Panc1 (cell line): ENCODE results near the gene SMIM11. TPM values are rescaled to one million over a fixed set of nuclear protein-coding genes. Genes with fewer than 3 reads are reported as not detected.
"Not testable (repeated sequence)": the region's sequence is repeated elsewhere in the genome, so short reads cannot be mapped to it uniquely, and the experiment has no call there.

Experiments used
- ATAC-seq: fragments of 200-7000 bp; cut with Tn5 transposase; 2 replicates; pipeline ENCODE4 v1.9.1; 2020; ENCODE audit warnings: mild to moderate bottlenecking, moderate library complexity
- BruUV-seq: library from RNA; stranded (reverse); fragments of 400-500 nt; replicated peaks from 2 replicates; lab custom pipeline; 2021; lab: Mats Ljungman, UMichigan
- CTCF ChIA-PET: fragments of 300-600 bp; sonication (Branson Sonifier 250); formaldehyde crosslinking; loops from one replicate; lab custom pipeline; 2022; ENCODE audit warnings: antibody characterized with exemption; lab: Charles Lee
- POLR2A ChIA-PET: fragments of 300-600 bp; sonication (Branson Sonifier 250); formaldehyde crosslinking; loops from one replicate; lab custom pipeline; 2022; ENCODE audit warnings: antibody characterized with exemption; lab: Charles Lee
- DNase-seq: peaks from one replicate; pipeline ENCODE4 v3.0.0-alpha.2; 2010; ENCODE audit warnings: low read depth, low spot score
- H3K27ac ChIP-seq: 2 replicates; pipeline ENCODE4 v1.5.1; 2011; ENCODE audit warnings: mild to moderate bottlenecking, low read length, inconsistent platforms
- H3K27me3 ChIP-seq: fragments of 200-500 bp; sonication (Bioruptor generic); 2 replicates; pipeline ENCODE4 v1.6.0; 2014; ENCODE audit warnings: low read length, inconsistent platforms; ENCODE audit not compliant: control insufficient read depth, insufficient read depth
- H3K36me3 ChIP-seq: fragments of 200-500 bp; sonication (Bioruptor generic); 2 replicates; pipeline ENCODE4 v1.5.1; 2014; ENCODE audit warnings: inconsistent platforms, mild to moderate bottlenecking, low read length, moderate library complexity; ENCODE audit not compliant: control insufficient read depth, insufficient read depth
- H3K4me1 ChIP-seq: 2 replicates; pipeline ENCODE4 v1.5.1; 2011; ENCODE audit warnings: inconsistent platforms, mild to moderate bottlenecking, low read length, moderate library complexity; ENCODE audit not compliant: control insufficient read depth, insufficient read depth
- H3K4me3 ChIP-seq, 2 experiments: 2 replicates each; pipeline ENCODE4 v1.5.1; 2011 to 2012; ENCODE audit warnings: low read depth in 2 of 2, low read length in 2 of 2, mild to moderate bottlenecking in 2 of 2, inconsistent platforms in 1 of 2, moderate library complexity in 1 of 2
- H3K9me3 ChIP-seq: fragments of 200-500 bp; sonication (Bioruptor generic); 2 replicates; pipeline ENCODE4 v1.5.1; 2014; ENCODE audit warnings: low read depth, mild to moderate bottlenecking, inconsistent platforms, low read length, moderate library complexity; ENCODE audit not compliant: control insufficient read depth, insufficient read depth
- in situ Hi-C: cut with HindIII; loops from 2 replicates; pipeline ENCODE4 v1.10.0; 2016; ENCODE audit warnings: low sequenced_read_pairs, low pct_unique_long_range_greater_than_20kb
- intact Hi-C: fragments of 100-400 bp; cut with micrococcal nuclease; formaldehyde crosslinking; loops from one replicate; pipeline ENCODE4 v1.10.0; 2022; ENCODE audit not compliant: unreplicated experiment
- total RNA-seq: library from RNA; stranded (reverse); gene quantifications from one replicate; pipeline ENCODE4 v1.2.1, GENCODE V29; 2021; ENCODE audit not compliant: unreplicated experiment

The SMIM11 gene
- total RNA-seq, 1 experiment from 2014 or later = 17.1 TPM

GRCh38 chr21:34407294-34407693 lies 32.0 kb downstream of the SMIM11 start:
- BruUV-seq, intact Hi-C loops, H3K9me3 ChIP-seq, H3K4me1 ChIP-seq, DNase-seq, in situ Hi-C loops, H3K36me3 ChIP-seq, H3K4me3 ChIP-seq, CTCF ChIA-PET, ATAC-seq, POLR2A ChIA-PET, H3K27ac ChIP-seq, H3K27me3 ChIP-seq: not testable (repeated sequence)

DNA sequence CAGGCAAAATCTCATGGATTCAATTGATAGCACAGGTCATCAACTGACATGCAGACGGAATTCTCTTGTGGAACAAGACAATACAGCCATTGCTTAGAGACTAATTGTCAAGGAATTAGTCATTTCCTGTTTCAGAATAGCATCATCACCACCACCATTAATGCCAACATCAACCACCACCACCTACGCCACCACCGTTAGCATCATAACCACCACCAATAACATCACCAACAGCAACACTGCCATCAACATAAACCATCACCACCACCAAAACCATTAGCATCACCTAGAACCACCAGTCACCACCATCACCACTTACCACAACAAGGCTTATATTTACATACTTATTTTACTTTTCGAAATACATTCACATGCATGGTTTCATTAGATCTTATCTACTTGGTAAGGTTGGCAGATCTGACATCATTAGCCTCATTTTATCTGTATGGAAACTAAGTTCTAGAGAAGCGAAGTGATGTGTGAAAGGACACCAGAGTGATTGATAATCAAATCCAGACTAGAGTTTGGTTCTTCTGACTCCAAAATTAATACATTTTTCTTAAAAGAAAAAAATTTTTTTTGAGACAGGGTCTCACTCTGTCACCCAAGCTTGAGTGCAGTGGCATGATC lies 42.3 kb downstream of the SMIM11 start:
- H3K4me3 ChIP-seq, POLR2A ChIA-PET, H3K27me3 ChIP-seq, intact Hi-C loops, DNase-seq, H3K4me1 ChIP-seq, H3K36me3 ChIP-seq, H3K9me3 ChIP-seq, ATAC-seq, in situ Hi-C loops, BruUV-seq, CTCF ChIA-PET, H3K27ac ChIP-seq: not testable (repeated sequence)

GRCh38 chr21:34423805-34424204 lies 48.5 kb downstream of the SMIM11 start, which contains the start of gene SMIM34:
Gene SMIM34, minus strand, starts transcription at chr21:34423951. Its CDS starts 112 bp downstream, at chr21:34423839.
- H3K27me3 ChIP-seq, intact Hi-C loops, DNase-seq, H3K27ac ChIP-seq, POLR2A ChIA-PET, in situ Hi-C loops, H3K36me3 ChIP-seq, H3K4me3 ChIP-seq, BruUV-seq, CTCF ChIA-PET, H3K4me1 ChIP-seq, H3K9me3 ChIP-seq, ATAC-seq: not testable (repeated sequence)

DNA sequence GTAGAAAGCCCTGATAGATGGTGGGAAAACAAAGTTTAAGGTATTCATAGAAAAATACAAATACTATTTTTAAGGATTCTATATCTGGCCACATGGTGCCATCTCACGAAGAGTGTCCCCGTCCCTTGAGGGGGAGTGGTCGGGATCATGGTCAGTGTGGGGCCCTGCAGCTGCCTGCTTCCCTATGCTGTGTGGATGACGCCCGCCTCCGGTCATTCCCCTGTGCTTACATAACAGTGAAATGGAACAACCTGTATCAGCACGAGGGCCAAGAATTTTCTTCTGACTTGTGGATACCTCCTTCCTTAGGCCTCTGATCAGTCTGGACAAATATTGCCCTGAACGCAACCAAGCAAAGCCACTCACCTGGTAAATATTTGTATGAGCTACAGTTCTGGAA lies 52.0 kb downstream of the SMIM11 start:
- H3K4me1 ChIP-seq, DNase-seq, BruUV-seq, CTCF ChIA-PET, H3K36me3 ChIP-seq, H3K9me3 ChIP-seq, H3K27ac ChIP-seq, in situ Hi-C loops, ATAC-seq, H3K4me3 ChIP-seq, intact Hi-C loops, H3K27me3 ChIP-seq, POLR2A ChIA-PET: not testable (repeated sequence)

- intact Hi-C loops, POLR2A ChIA-PET, BruUV-seq: not testable (repeated sequence)
These were observed 53.1 kb downstream of the SMIM11 start for GRCh38 chr21:34428441-34428840.

DNA sequence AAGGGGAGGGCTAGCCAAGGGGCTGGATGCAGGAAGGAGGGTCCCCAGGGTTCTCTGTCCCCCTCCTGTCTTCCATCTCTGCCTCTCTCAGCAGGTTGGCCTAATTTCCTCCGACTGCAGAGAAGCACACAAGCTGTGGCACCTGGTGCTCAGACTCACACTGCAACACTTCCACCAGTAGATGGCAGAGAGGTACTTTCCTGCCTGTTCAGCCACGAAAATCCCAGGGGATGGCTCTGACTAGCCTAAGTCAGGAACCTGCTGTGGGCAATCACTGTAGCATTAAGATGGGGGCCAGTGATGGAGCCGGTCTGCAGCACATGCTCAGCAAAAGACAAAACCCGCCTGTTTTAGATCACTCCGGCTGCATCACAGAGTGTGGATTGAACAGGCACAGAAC lies 54.4 kb downstream of the SMIM11 start:
- H3K4me1 ChIP-seq, DNase-seq, POLR2A ChIA-PET, H3K9me3 ChIP-seq, in situ Hi-C loops, H3K27me3 ChIP-seq, CTCF ChIA-PET, H3K27ac ChIP-seq, BruUV-seq, H3K36me3 ChIP-seq, intact Hi-C loops, H3K4me3 ChIP-seq: not testable (repeated sequence)
- ATAC-seq = peak; percentile 80

More at GRCh38 chr21:34428441-34428840, 53.1 kb downstream of the SMIM11 start:
- H3K4me3 ChIP-seq, H3K36me3 ChIP-seq, H3K4me1 ChIP-seq, in situ Hi-C loops, CTCF ChIA-PET, H3K9me3 ChIP-seq, DNase-seq, H3K27ac ChIP-seq, ATAC-seq, H3K27me3 ChIP-seq: not testable (repeated sequence)
